Measurements from ENCODE around the gene NCAM1.

DNA sequence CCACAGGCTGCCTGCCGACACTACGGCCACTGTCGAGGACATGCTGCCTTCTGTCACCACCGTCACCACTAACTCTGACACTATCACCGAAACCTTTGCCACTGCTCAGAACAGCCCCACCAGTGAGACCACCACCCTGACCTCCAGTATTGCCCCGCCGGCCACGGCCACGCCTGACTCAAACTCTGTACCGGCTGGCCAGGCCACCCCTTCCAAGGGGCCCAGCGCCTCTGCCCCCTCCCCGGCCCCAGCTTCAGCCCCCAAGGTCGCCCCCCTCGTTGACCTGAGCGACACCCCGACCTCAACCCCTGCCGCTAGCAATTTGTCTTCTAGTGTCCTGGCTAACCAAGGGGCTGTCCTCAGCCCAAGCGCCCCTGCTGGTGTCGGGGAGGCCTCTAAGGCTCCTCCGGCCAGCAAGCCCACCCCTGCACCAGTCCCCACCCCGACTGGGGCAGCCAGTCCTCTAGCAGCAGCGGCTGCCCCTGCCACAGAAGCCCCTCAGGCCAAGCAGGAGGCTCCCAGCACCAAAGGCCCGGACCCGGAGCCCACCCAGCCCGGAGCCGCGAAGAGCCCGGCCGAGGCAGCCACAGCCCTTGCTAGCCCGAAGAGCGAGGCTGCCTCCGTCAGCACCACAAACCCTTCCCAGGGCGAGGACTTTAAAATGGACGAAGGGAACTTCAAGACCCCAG, 311.9 kb downstream of the NCAM1 start:
- TF ChIP-seq, protein P1, sequence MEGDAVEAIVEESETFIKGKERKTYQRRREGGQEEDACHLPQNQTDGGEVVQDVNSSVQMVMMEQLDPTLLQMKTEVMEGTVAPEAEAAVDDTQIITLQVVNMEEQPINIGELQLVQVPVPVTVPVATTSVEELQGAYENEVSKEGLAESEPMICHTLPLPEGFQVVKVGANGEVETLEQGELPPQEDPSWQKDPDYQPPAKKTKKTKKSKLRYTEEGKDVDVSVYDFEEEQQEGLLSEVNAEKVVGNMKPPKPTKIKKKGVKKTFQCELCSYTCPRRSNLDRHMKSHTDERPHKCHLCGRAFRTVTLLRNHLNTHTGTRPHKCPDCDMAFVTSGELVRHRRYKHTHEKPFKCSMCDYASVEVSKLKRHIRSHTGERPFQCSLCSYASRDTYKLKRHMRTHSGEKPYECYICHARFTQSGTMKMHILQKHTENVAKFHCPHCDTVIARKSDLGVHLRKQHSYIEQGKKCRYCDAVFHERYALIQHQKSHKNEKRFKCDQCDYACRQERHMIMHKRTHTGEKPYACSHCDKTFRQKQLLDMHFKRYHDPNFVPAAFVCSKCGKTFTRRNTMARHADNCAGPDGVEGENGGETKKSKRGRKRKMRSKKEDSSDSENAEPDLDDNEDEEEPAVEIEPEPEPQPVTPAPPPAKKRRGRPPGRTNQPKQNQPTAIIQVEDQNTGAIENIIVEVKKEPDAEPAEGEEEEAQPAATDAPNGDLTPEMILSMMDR (IDR thresholded peaks at IDR 0.05; ENCODE audit: extremely low read depth in 1 of 2, insufficient read depth in 1 of 2, low read depth in 1 of 2, low read length in 2 of 2), result no peak
- no peak for TF ChIP-seq POLR2A (IDR thresholded peaks at IDR 0.05; ENCODE audit: low read depth, low read length)
- TF ChIP-seq POLR2AphosphoS5 (IDR thresholded peaks at IDR 0.05; ENCODE audit: insufficient read depth, low read depth, low read length), result no peak

Data from endothelial cell of umbilical vein (primary cell).